Kidney glomerular epithelial cell (primary cell): ENCODE measurements around the gene PHKA2.
A peak's percentile ranks its signal among the peaks of the same experiment; 100 is the strongest.

Source experiments
- DNase-seq: peaks from one replicate; lab custom pipeline; 2025; lab: John Stamatoyannopoulos, UW

PHKA2 gene

GRCh38 chrX:18933617-18934016 is 50.3 kb downstream of the PHKA2 start:
- no peak for DNase-seq

GRCh38 chrX:18931972-18932371 is 51.9 kb downstream of the PHKA2 start:
- peak; percentile 0 for DNase-seq

- no peak for DNase-seq
Measured at GRCh38 chrX:18929775-18930174, 54.1 kb downstream of the PHKA2 start.

GRCh38 chrX:18927558-18927957 is 56.4 kb downstream of the PHKA2 start:
- no peak for DNase-seq

GRCh38 chrX:18924507-18925088 is 59.3 kb downstream of the PHKA2 start:
- DNase-seq, result no peak

- DNase-seq, result no peak
Measured at GRCh38 chrX:18920566-18920965, 63.3 kb downstream of the PHKA2 start.

GRCh38 chrX:18920079-18920478 is 63.8 kb downstream of the PHKA2 start:
- DNase-seq, result no peak

GRCh38 chrX:18917831-18918230 is 66.1 kb downstream of the PHKA2 start:
- no peak for DNase-seq

- no peak for DNase-seq
Measured at GRCh38 chrX:18906286-18906685, 77.6 kb downstream of the PHKA2 start.

- DNase-seq, result no peak
Measured at GRCh38 chrX:18900401-18900976, 83.4 kb downstream of the PHKA2 start.

- DNase-seq, result no peak
Measured at GRCh38 chrX:18899796-18900380, 84.0 kb downstream of the PHKA2 start.

GRCh38 chrX:18898492-18898891 is 85.4 kb downstream of the PHKA2 start:
- DNase-seq, result no peak

GRCh38 chrX:18898091-18898490 is 85.8 kb downstream of the PHKA2 start:
- DNase-seq, result no peak

GRCh38 chrX:18897611-18898010 is 86.3 kb downstream of the PHKA2 start:
- DNase-seq, result no peak

GRCh38 chrX:18896680-18897544 is 87.0 kb downstream of the PHKA2 start:
- no peak for DNase-seq

GRCh38 chrX:18895189-18895951 is 88.5 kb downstream of the PHKA2 start:
- DNase-seq, result no peak

- no peak for DNase-seq
Measured at GRCh38 chrX:18894156-18894555, 89.8 kb downstream of the PHKA2 start.

GRCh38 chrX:18893536-18893935 is 90.4 kb downstream of the PHKA2 start:
- DNase-seq, result no peak

- no peak for DNase-seq
Measured at GRCh38 chrX:18892899-18893298, 91.0 kb downstream of the PHKA2 start.

GRCh38 chrX:18891548-18891945 is 92.4 kb downstream of the PHKA2 start:
- no peak for DNase-seq

GRCh38 chrX:18890724-18891547 is 93.0 kb downstream of the PHKA2 start:
- no peak for DNase-seq
